Mesothelial cell of epicardium (in vitro differentiated cells): ENCODE results near the gene ZKSCAN2. TPM values are rescaled to one million over a fixed set of nuclear protein-coding genes. Genes with fewer than 3 reads are reported as not detected.

Experiments used
- DNase-seq, 2 experiments: peaks; one replicate each; pipeline ENCODE4 v3.0.0; 2021; ENCODE audit warnings: low spot score in 2 of 2; ENCODE audit not compliant: unreplicated experiment in 2 of 2
- H3K27ac Mint-ChIP-seq: 2 replicates; pipeline ENCODE4 v1.8.0; 2021; ENCODE audit warnings: mixed read lengths
- H3K27me3 Mint-ChIP-seq: 2 replicates; pipeline ENCODE4 v1.8.0; 2021; ENCODE audit warnings: low read depth, mixed read lengths
- H3K36me3 Mint-ChIP-seq: 2 replicates; pipeline ENCODE4 v1.8.0; 2021; ENCODE audit warnings: mixed read lengths
- H3K4me1 Mint-ChIP-seq: 2 replicates; pipeline ENCODE4 v1.8.0; 2021; ENCODE audit warnings: mixed read lengths
- H3K4me3 Mint-ChIP-seq: 2 replicates; pipeline ENCODE4 v1.8.0; 2021; ENCODE audit warnings: mild to moderate bottlenecking, moderate library complexity, mixed read lengths
- H3K9me3 Mint-ChIP-seq: 2 replicates; pipeline ENCODE4 v1.8.0; 2021; ENCODE audit warnings: mixed read lengths
- CTCF ChIP-seq: fragments of 200-600 bp; sonication (generic); IDR thresholded peaks from one replicate; pipeline ENCODE4 v1.5.0; 2021; ENCODE audit warnings: antibody characterized with exemption; ENCODE audit not compliant: unreplicated experiment
- total RNA-seq: library from RNA; stranded (reverse); gene quantifications from 3 replicates; pipeline ENCODE4 v1.2.1, GENCODE V29; 2021

Gene ZKSCAN2
- total RNA-seq, 1 donor from 2014 or later: 21.5 TPM

- H3K4me1 Mint-ChIP-seq: peaks cover under 1% of the 10 kb centered on the region
- no peak for DNase-seq
- H3K4me3 Mint-ChIP-seq: no peak overlapping the region
- TF ChIP-seq CTCF: no peak
- H3K27me3 Mint-ChIP-seq: no peaks in the 10 kb centered on the region
- H3K9me3 Mint-ChIP-seq: no peaks in the 10 kb centered on the region
- no peaks in the 10 kb centered on the region for H3K36me3 Mint-ChIP-seq
- H3K27ac Mint-ChIP-seq: no peak overlapping the region
Observed at GRCh38 chr16:25189305-25189704, 68.3 kb downstream of the ZKSCAN2 start.

GRCh38 chr16:25187491-25187795 is 70.2 kb downstream of the ZKSCAN2 start:
- Mint-ChIP-seq H3K4me3 (no peak overlapping the region), H3K36me3 (no peaks in the 10 kb centered on the region), H3K27ac (no peak overlapping the region), H3K9me3 (no peaks in the 10 kb centered on the region), H3K4me1 (no peaks in the 10 kb centered on the region), H3K27me3 (no peaks in the 10 kb centered on the region)
- DNase-seq: no peak
- TF ChIP-seq CTCF: no peak

Other genes starting within 250 kb of the ZKSCAN2 start
- 77.4 to 81.3 TPM (median 77.7 TPM) in 3 replicates for gene ARHGAP17, start 242.5 kb downstream of the ZKSCAN2 start, total RNA-seq
- gene LCMT1, start 146.1 kb downstream of the ZKSCAN2 start, total RNA-seq: 54.6 to 58.5 TPM (median 57.2 TPM) in 3 replicates
- 0.18 TPM in 1 of 3 replicates, not detected in the others for gene AQP8, start 40.9 kb downstream of the ZKSCAN2 start, total RNA-seq